GM19463 (cell line): Measurements from ENCODE around the gene RARS1.
"Not testable (repeated sequence)": the region's sequence is repeated elsewhere in the genome, so short reads cannot be mapped to it uniquely, and the experiment has no call there.

ENCODE experiments used
- ATAC-seq: cut with Tn5 transposase; IDR thresholded peaks from one replicate; pipeline ENCODE4 v1.9.1; 2021; ENCODE audit warnings: mild to moderate bottlenecking, moderate library complexity; ENCODE audit not compliant: unreplicated experiment

Gene RARS1

GRCh38 chr5:168480601-168481000, 5.7 kb upstream of the RARS1 start:
- no peak for ATAC-seq

DNA sequence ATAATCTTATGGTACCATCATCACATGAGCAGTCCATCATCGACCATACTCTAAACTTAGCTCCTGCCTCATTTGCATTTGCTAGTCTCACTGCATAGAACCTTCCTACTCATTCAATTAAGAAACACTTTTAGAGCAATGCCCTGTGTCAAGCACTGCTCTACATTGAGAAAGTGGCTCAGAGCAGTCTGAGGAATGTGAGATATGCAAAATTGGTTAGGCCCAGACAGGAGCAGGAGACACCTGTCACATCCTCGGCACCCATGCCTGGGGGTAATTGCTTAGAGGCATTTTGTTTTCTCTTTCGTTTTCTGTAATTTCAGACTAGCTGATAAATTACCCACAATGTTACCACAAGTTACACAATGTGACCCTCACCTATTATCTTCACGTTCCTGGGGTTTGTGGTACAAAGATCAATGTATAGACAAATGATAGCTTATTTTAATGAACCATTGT, 4.9 kb upstream of the RARS1 start:
- peak; percentile 93 for ATAC-seq

GRCh38 chr5:168482361-168482760, 3.9 kb upstream of the RARS1 start:
- no peak for ATAC-seq

DNA sequence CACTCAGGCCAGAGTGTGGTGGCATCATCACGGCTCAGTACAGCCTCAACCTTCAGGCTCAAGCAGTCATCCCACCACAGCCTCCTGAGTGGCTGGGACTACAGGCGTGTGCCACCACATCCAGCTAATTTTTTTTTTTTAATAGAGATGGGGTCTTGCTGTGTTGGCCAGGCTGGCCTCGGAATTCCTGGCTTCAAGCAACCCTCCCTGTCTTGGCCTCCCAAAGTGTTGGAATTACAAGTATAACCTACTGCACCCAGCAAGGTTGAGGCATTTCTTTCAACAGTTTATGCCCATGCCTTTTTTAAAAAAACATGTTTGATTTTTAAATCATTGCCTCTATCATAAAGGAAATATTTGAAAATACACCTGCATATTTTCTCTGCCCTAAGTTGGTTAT, 2.8 kb downstream of the RARS1 start:
- ATAC-seq = no peak

DNA sequence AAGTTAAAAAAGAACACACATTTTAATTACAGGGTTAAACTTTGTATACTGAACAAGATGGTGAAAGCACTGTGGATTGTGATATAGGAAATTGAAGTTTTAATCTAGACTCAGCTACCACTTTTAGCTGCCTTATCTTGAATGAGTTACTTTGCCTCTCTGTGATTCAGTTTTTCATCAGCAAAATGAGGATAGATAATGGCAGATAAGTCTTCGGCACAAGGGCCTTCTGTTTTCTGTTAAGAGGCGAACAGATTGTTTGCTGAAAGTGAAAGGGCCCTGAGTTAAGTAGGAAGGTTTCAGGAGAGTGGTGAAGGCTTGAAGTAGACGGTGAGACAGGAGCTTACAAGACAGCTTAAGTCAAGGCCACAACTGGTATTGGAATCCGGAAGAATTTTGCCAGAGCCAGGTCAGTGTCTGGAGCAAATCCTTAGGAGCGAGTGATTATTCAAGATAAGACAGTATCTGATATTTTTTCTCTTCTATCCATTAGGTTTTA, 7.8 kb downstream of the RARS1 start:
- no peak for ATAC-seq

GRCh38 chr5:168502563-168503237, 16.4 kb downstream of the RARS1 start:
- no peak for ATAC-seq

- ATAC-seq = no peak
Observed at GRCh38 chr5:168513861-168514428, 27.7 kb downstream of the RARS1 start.

DNA sequence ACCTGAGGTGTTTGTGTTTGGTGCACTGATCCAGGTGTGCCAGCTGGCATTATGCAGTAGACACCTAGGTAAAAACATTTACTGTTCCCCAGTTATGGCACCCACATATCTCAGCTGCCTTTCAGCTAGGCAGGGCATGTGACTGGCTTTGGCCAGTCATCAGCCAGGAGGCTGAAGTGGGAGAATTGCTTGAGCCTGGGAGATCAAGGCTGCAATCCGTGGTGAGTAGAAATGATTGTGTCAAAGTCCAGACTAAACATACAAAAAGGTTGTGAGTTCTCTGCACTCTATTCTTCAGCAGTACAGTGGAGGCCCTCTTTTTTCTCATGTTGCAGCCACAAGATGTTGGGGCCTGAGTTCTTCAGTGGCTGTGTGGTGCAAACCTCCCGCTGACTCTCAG, 39.6 kb downstream of the RARS1 start:
- ATAC-seq = no peak

- no peak for ATAC-seq
Observed at GRCh38 chr5:168527756-168528295, 41.6 kb downstream of the RARS1 start.

DNA sequence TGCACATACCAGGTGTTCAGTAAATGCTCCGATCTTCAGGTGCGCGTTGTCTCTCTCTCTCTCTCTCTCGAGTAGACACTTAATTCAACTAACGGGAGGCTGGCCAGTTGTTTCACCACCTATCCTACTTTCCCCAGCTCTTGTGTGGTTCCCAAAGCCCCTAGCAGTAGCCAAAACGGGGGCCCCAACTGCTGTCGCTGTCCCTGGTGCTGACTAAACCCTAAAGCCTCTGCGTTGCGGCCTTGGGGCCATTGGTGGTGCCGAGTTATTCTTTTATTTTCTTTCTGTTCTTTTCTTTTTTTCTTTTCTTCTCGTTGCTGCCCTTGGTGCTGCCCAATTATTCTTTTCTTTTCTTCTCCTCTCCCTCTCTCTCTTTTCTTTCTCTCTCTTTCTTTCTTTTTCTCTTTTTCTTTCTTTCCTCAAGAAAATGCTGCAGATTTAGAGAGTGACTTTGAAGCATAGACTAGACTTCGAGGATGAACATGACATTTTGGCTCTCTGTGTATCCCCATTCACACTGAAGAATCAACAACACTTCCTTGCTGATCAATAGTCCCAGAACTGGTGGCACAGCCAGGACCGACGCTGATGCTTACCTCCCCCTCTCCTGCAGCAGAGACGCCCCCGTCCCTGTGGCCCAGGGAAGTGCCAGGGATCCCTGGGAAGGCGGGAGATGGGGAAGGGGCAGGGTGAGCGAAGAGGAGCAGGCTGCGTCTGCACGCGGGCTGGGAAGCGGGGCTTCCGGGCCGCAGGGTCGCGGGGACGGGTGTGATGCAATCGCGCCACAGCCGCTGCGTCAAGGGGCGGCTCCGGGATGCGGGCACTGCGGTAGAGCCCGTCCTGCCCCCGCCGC, 42.5 kb downstream of the RARS1 start, which contains the start of gene FBLL1:
Gene FBLL1 (plus strand): TSS at position 785 of the 853 bp plus-strand sequence. CDS start 200 bp downstream, outside the sequence.
- ATAC-seq = no peak

DNA sequence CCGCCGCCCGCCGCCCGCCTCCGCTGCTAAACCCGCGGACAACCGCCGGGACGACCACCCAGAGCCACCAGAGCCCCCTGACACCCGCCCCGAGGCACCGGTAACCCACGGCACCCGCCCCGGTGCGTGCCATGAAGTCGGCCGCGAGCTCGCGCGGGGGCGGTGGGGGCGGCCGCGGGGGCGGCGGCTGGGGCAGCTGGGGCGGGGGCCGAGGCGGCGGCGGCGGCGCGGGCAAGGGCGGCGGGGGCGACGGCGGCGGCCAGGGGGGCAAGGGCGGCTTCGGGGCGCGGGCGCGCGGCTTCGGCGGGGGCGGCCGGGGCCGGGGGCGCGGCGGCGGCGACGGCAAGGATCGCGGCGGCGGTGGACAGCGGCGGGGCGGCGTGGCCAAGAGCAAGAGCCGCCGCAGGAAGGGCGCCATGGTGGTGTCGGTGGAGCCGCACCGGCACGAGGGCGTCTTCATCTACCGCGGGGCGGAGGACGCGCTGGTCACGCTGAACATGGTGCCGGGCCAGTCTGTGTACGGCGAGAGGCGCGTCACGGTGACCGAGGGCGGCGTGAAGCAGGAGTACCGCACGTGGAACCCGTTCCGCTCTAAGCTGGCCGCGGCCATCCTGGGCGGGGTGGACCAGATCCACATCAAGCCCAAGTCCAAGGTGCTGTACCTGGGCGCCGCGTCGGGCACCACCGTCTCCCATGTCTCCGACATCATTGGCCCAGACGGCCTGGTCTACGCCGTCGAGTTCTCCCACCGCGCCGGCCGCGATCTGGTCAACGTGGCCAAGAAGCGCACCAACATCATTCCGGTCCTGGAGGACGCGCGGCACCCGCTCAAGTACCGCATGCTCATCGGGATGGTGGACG, 43.3 kb downstream of the RARS1 start:
- no peak for ATAC-seq

DNA sequence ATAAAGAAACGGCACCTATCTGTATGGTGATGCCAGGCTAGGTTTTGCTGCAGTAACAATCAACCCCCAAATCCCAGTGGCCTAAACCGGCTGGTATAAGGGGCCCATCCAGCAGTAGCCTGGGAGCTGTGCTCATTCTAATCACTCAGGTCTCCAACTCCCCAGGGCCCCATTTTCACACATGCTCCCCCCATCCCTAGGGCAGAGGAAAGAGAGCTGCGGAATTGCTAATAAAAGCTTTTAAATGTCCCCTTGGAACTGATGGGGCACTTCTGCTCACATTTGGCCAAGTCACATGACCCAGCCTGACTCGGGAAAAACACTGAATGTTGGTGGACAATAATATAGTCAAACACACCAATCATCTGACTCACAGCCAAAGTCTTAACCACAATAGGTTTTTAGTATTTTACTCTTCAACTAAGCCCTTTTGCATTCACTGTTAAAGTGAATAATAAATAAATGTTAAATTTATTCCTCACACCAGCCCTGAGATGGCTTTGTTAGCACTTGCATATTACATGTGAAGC, 44.4 kb downstream of the RARS1 start:
- ATAC-seq = no peak

DNA sequence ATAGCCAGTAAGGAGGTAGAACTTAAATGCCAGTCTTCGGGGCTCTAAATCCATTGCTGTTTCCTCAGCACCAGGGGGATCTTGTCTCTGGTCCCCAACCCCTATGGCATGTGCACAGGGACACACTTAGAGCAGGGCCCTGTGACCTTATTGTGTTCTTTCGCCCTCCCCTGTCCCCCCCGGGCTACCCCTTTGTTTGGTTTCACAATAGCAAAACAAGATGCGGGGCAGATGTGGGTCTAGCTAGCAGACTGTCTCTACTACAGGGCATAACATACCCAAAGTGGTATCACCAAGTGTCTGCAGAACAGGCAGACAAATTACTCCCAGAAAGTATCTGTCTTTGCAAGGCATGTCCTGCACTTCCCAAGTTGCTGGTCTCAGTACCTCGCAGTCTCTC, 44.9 kb downstream of the RARS1 start:
- no peak for ATAC-seq

- ATAC-seq = no peak
Observed at GRCh38 chr5:168531987-168532864, 46.0 kb downstream of the RARS1 start.

- ATAC-seq = not testable (repeated sequence)
Observed at GRCh38 chr5:168534351-168534750, 48.1 kb downstream of the RARS1 start.

DNA sequence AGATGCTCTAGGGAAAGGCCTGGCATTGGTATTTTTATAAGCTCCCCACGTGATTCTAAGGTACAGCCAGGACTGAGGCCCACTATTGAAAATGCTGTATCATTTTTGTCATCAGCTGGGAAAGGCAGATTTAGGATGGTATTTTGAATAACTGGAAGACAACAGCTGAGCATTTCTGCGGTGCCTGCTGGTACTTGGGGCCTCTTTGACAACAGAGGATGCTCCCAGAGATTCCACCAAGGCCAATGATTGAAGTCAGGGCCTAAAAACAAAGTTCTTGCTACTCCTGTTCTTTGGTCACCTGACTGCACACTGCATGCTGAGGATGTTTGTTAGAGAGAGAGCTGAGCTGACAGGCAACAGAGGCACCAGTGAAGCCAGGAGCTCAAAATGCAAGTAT, 50.9 kb downstream of the RARS1 start:
- no peak for ATAC-seq

DNA sequence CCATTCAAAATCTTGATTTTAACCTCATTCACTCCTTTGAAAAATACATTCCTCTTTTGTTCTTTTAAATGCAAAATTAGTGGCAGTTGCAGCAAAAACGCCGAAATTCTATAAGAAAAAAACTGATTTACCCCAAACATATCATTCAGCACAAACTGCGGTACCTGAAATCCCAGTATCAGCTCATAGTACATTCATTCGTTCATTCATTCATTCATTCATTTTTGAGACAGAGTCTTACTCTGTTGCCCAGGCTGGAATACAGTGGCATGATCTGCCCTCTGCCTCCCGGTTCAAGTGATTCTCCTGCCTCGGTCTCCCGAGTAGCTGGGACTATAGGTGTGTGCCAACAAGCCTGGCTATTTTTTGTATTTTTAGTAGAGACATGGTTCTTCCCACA, 63.3 kb downstream of the RARS1 start:
- no peak for ATAC-seq

DNA sequence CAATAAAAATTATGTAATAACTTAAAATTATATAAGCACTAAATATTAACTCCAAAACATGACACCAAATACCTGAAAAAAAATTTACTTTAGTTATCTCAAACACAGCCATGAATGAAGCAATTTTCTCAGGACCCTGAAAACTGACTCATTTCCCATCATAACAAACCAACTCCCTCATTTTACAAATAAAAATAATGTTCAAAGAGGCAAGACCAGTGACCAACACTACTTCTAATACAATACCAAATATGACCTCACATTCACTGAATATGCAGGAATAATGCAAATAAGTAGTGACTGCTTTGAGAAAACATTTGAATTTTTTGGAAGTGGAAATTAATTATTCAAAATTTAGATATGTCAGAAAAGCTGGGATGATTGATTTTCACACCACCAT, 64.4 kb downstream of the RARS1 start:
- no peak for ATAC-seq

DNA sequence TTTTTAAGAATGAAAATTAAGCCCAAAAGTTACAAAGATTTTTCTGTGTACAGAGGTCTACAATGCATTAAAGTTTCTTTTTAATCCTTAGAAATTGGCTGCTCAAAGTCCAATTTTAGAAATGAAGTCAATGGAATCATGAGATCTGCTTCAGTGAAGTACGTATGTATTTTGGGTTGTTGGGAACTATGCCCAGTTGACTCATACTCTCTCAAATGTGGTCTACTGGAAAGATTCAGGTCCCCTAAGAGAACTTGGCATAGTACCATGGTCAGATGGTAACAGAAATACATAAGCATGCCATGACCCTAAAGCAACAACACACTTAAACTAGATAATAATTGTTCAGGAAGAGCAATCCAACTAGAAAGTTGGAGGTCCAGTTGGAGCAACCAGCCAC, 65.9 kb downstream of the RARS1 start:
- ATAC-seq = no peak
